HG03045 (cell line): Measurements from ENCODE around the gene RPS19BP1.

Experiments used
- ATAC-seq: cut with Tn5 transposase; IDR thresholded peaks from one replicate; pipeline ENCODE4 v1.9.1; 2021; ENCODE audit warnings: mild to moderate bottlenecking, moderate library complexity; ENCODE audit not compliant: unreplicated experiment

The RPS19BP1 gene

DNA sequence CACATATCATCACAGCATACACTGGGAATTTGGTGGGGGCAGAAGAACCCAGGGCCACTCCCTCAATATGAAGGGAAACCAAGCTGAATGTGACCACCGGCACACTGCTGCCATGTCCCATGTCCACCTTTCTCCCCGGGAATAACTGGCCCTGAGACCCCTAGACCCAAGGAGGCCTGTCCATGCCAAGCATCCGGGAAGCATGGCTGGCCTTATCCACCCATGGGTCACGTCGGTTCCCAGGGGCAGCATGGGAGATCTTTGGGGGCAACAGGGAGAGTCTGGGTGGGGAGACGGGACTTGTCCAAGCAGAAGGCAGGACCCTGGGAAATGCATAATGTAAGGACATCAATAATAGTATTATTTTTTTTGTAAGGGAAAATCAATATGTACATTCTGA, 40.9 kb downstream of the RPS19BP1 start:
- no peak for ATAC-seq

DNA sequence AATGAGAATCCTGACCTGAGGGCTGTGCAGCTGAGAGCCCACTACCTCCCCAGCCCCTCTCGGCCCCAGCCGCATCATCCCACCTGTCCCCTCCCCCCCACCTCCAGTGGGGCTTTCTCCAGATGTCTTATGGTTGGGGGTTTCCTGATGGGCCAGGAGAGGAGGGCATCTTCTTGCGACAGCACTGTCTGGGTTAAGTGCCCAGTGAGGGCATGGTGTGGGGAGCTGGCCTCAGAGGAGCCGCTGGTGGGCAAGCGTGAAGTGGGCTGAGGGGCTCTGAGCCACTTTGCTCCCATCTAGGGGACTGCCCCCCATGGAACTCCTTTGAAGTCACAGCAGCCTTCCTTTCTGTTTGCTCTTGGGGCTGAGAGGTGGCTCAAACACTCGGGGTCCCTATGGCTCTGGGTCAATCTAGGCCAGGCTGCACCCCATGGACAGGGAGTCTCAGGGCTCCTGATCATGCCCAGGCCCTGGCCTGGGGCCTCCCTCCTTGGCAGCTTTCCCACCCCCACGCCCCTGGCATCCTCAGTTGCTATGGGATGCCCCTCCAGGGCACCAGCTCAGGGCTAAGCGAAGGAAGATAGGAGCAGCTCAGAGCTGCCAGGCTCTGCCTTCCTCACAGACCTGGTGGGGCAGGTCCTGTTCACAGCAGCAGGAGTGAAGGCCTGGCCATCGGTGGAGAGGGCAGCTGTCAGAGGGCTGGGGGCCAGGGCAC, 41.4 kb downstream of the RPS19BP1 start:
- no peak for ATAC-seq

DNA sequence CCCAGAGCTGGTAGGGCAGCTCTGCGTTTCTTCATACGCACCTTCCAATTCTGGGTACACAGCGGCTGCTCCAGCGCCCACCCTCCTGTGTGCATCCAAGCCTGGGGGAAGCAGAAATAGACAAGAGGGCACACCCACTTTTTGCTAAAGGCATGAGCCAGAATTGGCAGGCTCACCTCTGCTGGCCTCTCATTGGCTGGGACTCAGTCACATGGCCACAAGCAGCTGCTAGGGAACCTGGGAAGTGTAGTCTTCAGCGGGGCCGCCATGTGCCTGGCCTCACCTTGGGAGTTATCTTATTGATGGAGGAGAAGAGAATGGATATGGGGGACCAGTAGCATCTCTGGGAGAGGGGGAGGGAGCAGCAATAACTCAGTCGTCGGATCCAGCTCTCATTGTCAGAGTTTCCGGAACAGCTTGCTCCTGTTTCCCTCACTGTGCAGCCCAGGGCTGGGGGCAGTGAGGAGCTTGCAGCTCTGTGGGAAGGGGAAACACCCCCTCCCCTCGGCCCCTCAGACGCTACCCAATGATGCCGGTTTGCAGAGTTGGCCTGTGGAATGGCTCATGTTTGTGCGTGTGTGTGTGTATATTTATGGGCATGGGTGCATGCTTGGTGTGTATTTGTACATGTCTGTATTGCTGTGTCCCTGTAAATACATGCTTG, 42.3 kb downstream of the RPS19BP1 start:
- ATAC-seq = peak; percentile 70

DNA sequence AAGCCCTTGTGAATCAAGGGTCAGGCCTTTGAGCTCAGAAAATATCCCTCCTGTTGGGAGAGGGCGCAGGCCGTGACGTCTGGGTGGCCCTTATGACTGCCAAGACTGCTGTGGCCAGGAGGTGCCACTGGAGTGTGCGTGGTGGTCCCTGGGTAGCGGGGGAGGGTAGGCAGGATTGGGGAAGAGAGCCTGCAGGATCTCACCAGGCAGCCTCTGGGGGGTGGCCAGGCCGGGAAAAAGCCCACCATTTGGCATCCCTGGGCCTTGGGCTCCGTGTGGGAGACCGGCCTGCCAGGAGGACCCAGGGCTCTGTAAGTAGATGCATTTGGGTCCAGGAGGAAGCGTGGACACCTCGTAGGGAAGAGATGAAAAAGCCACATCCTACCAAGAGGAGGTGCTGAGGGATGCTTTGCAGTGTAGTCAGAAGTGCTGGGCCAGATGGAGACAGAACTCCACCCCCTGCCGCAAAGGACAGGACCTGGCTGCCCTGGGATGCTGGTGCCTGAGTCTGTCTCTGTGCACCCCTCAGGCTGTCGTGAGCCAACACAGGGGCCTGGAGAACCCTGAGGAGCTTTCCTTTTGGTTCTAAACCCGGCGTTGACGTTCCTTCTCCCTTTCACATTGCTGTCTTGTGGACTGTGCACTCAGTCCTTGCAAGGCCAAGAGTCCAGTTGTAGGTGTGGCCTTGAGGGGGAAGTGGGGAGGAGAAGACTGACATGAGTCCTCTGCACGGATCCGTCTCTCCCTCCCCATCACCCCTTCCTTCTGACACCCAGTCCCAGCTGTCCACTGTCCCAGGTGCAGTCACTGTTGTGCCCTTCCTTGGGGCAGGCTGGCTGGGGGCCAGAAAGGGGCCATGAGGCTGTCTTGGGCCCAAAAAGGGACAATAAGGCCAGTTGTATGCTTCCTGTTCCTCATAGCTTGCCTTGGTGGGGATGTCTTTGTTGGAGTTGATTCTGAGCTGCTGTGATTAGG, 43.2 kb downstream of the RPS19BP1 start:
- ATAC-seq = no peak

DNA sequence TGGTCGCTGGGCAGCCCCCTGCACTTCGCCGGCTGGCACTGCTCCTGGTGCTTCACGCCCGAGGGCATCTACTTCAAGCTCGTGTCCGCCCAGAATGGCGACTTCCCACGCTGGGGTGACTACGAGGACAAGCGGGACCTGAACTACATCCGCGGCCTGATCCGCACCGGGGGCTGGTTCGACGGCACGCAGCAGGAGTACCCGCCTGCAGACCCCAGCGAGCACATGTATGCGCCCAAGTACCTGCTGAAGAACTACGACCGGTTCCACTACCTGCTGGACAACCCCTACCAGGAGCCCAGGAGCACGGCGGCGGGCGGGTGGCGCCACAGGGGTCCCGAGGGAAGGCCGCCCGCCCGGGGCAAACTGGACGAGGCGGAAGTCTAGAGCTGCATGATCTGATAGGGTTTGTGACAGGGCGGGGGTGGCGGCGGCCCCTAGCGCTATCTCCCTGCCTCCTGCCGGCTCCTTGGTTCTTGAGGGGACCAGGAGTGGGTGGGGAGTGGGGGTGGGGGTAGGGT, 43.9 kb downstream of the RPS19BP1 start:
- ATAC-seq = no peak

DNA sequence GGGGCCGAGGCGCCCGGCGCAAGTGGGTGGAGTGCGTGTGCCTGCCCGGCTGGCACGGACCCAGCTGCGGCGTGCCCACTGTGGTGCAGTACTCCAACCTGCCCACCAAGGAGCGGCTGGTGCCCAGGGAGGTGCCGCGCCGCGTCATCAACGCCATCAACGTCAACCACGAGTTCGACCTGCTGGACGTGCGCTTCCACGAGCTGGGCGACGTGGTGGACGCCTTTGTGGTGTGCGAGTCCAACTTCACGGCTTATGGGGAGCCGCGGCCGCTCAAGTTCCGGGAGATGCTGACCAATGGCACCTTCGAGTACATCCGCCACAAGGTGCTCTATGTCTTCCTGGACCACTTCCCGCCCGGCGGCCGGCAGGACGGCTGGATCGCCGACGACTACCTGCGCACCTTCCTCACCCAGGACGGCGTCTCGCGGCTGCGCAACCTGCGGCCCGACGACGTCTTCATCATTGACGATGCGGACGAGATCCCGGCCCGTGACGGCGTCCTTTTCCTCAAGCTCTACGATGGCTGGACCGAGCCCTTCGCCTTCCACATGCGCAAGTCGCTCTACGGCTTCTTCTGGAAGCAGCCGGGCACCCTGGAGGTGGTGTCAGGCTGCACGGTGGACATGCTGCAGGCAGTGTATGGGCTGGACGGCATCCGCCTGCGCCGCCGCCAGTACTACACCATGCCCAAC, 44.6 kb downstream of the RPS19BP1 start:
- no peak for ATAC-seq

DNA sequence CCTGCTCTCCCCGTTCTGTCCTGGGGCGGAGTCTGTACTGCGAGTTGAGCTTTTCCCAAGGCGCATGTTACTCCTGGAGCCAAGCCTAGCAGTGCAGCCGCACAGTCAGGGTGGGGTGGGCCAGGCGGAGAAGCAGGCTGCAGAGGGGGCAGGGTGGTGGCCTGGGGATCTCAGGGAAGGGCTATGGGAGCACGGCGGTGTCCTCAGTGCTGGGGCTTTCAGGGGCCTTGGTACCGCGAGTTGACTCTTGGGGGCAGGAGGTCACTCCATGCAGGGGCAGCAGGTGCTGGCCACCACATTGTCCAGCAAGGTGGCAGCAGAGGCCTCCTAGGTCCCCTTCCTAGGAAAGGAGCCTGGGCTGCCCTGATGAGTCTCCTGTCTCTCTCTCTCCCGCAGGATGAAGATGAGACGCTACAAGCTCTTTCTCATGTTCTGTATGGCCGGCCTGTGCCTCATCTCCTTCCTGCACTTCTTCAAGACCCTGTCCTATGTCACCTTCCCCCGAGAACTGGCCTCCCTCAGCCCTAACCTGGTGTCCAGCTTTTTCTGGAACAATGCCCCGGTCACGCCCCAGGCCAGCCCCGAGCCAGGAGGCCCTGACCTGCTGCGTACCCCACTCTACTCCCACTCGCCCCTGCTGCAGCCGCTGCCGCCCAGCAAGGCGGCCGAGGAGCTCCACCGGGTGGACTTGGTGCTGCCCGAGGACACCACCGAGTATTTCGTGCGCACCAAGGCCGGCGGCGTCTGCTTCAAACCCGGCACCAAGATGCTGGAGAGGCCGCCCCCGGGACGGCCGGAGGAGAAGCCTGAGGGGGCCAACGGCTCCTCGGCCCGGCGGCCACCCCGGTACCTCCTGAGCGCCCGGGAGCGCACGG, 45.4 kb downstream of the RPS19BP1 start:
- no peak for ATAC-seq

DNA sequence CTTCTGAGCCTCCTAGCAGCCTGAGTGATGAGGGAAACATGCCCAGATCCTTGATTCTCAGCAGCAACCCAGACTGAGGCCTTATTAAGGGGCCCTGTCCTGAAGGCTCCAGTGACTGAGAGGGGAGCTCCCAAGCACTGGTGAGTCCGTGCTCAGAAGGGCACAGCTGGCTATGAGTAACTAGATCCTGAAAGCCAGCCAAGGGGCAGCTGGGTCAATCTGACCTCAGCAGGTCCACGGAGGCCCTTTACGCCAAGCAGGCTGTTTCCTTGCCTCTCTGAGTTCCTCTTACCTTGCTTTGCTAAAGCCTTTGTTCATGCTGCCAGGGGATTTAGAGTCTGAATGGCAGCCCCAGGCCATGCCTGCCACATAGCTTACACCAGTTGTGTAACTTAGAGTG, 49.8 kb downstream of the RPS19BP1 start:
- ATAC-seq = no peak

DNA sequence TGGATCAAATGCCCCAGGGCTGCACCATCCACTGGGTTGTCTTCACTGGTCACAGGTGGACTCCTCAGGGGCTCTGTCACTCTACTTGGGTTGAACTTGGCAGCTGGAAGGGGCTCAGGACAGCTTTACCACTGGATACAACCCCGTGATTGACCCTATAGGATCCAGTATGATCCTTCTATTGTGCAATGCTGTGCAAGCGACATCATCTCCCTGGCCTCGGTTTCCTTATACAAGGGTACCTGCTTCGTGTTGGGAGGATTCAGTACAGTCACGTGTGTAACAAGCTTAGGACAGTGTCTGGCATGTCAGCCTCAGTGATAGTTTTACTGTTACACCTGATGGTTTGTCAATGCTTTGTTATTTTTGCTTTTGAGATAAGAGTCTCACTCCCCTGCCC, 51.0 kb downstream of the RPS19BP1 start:
- ATAC-seq = no peak

DNA sequence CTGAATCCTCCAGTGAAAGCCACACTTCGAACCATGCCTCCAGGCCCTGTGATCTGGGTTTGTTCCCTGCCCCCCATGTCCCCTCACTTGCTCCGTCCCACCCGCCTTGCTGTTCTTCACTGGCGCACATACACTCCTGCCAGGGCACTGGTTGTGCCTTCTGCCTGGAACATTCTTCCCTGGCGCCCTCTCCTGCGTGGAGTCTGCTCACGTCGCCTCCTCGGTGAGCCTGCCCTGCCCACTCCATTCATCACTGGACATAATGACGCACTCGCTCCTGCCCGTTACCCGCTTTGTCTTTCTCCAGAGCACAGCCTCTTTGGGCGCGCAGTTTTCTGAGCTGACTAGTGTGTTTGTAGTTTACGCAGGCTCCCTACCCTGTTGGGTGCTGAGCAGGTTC, 51.5 kb downstream of the RPS19BP1 start:
- ATAC-seq = no peak

DNA sequence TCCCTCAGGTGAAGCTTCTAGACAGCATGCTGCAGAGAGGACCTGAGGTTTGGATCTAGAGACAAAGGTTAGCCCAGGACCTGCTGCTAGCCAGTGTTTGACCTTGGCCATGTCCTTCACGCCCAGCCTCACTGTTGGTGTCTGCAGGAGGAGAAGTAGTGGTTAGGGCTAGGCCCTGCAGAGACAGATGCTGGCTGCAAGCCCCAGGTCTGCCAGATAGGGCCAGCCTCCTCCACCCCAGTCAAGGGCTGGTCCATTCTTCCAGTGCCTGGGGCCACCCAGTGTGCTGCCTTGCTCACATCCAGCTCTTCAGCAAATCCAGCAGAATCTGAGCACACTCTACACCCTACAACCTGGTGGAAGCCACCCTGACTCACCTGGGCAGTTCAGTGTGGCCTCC, 52.0 kb downstream of the RPS19BP1 start:
- no peak for ATAC-seq

DNA sequence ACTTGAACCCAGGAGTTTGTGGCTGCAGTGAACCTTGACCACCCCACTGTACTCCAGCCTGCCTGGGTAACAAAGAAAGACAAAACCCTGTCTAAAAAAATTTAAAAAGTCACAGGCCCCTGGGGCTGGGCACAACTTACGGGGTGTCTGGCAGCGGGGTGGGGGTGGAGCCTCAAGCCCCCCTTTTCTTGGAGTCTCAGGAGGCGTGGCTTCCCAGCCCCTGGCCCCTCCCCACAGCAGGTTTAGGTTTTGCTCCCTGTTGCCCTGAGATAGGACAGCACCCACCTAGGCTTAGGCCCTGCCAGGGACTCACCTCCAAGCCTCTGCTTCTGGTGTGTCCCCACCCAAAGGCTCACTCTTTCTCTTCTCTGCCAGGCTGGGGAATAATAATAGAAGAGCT, 53.3 kb downstream of the RPS19BP1 start:
- no peak for ATAC-seq
